ENCODE measurements around the gene PTPMT1. TPM values are rescaled to one million over a fixed set of nuclear protein-coding genes. Genes with fewer than 3 reads are reported as not detected.

PTPMT1 gene
- total and polyA plus RNA-seq, 2 experiments from 2014 or later: 106 to 109 TPM

GRCh38 chr11:47583844-47584243 is 18.4 kb downstream of the PTPMT1 start:
- Histone ChIP-seq H4K20me1 (replicated peaks; ENCODE audit: insufficient read depth) (peaks cover 10% of the 10 kb centered on the region; the same call in 1 of the 2 replicates), H2AFZ (no peak overlapping the region), H3K4me3 (no peak overlapping the region), H3K79me2 (replicated peaks; ENCODE audit: insufficient read depth) (peaks cover 20% of the 10 kb centered on the region), H3K4me1 (ENCODE audit: insufficient read depth) (no peaks in the 10 kb centered on the region; the same call in 1 of the 2 replicates), H3K27me3 (ENCODE audit: insufficient read depth) (peaks cover 2% of the 10 kb centered on the region), H3K27ac (ENCODE audit: low read depth) (no peak overlapping the region), H3K36me3 (ENCODE audit: insufficient read depth) (peaks cover 16% of the 10 kb centered on the region), H3K4me2 (no peak overlapping the region), H3K9me2 (ENCODE audit: insufficient read depth) (no peaks in the 10 kb centered on the region), H3F3A (replicated peaks; ENCODE audit: low read depth) (0 out of 2 replicates have a peak, but pooled peaks cover 3% of the 10 kb centered on the region)
- Mint-ChIP-seq H3K36me3 (ENCODE audit: low read depth) (peaks cover 60% of the 10 kb centered on the region), H3K27ac (peak overlapping the region; percentile 29; the same call in 1 of the 2 replicates), H3K4me1 (peaks cover 8% of the 10 kb centered on the region), H3K9me3 (peaks cover 3% of the 10 kb centered on the region; the same call in 1 of the 3 replicates), H3K4me3 (no peak overlapping the region), H3K27me3 (ENCODE audit: insufficient read depth, low read depth, poor library complexity) (peaks cover 12% of the 10 kb centered on the region)
- TF ChIP-seq CREB1 (CRISPR knock-in tag; IDR thresholded peaks at IDR 0.05; ENCODE audit: low read depth): no peak
- no peak for TF ChIP-seq ZNF331 (CRISPR knock-in tag; IDR thresholded peaks at IDR 0.05; ENCODE audit: low read depth)
- ATAC-seq: no peak
- no peak for DNase-seq (ENCODE audit: low spot score)

- no peak within 1 kb of the TSS for H3K27ac Mint-ChIP-seq
- H3K36me3 ChIP-seq (ENCODE audit: insufficient read depth): peaks cover 14% of the 10 kb centered on the region
- DNase-seq (ENCODE audit: low spot score) (no peak), ATAC-seq (no peak)
- H3K4me1 ChIP-seq (ENCODE audit: insufficient read depth): no peaks in the 10 kb centered on the region
- 0 out of 2 replicates have a peak, but pooled peaks cover 6% of the 10 kb centered on the region for H3K9me2 ChIP-seq (ENCODE audit: insufficient read depth)
- no peak within 1 kb of the TSS for H3K4me3 ChIP-seq
- peaks cover 21% of the 10 kb centered on the region for H3K27me3 Mint-ChIP-seq (ENCODE audit: insufficient read depth, low read depth, poor library complexity)
- no peaks in the 10 kb centered on the region for H3K79me2 ChIP-seq (replicated peaks; ENCODE audit: insufficient read depth)
- H3K27me3 ChIP-seq (ENCODE audit: insufficient read depth): peaks cover 20% of the 10 kb centered on the region
- H3K4me3 Mint-ChIP-seq: no peak within 1 kb of the TSS
- no peaks in the 10 kb centered on the region for H3K9me3 Mint-ChIP-seq
- H3K36me3 Mint-ChIP-seq (ENCODE audit: low read depth): peaks cover 42% of the 10 kb centered on the region
- peaks cover 3% of the 10 kb centered on the region; the same call in 1 of the 2 replicates for H4K20me1 ChIP-seq (replicated peaks; ENCODE audit: insufficient read depth)
- 0 out of 2 replicates have a peak, but pooled peaks cover 3% of the 10 kb centered on the region for H3F3A ChIP-seq (replicated peaks; ENCODE audit: low read depth)
- H3K4me1 Mint-ChIP-seq: no peaks in the 10 kb centered on the region; the same call in 2 of the 3 replicates
- no peak within 1 kb of the TSS for H2AFZ ChIP-seq
- H3K4me2 ChIP-seq: no peak within 1 kb of the TSS
- H3K27ac ChIP-seq (ENCODE audit: low read depth): no peak within 1 kb of the TSS
- TF ChIP-seq ETS1 (IDR thresholded peaks at IDR 0.05) (no peak), STAT1 (IDR thresholded peaks at IDR 0.05; ENCODE audit: unreplicated experiment) (no peak), CREB1 (CRISPR knock-in tag; IDR thresholded peaks at IDR 0.05; ENCODE audit: low read depth) (no peak), ZNF331 (CRISPR knock-in tag; IDR thresholded peaks at IDR 0.05; ENCODE audit: low read depth) (no peak), EZH2phosphoT487 (IDR thresholded peaks at IDR 0.05; ENCODE audit: unreplicated experiment) (no peak), CTCF (conservative IDR thresholded peaks at IDR 0.05; ENCODE audit: low read depth in 2 of 2) (no peak), ZNF462 (CRISPR knock-in tag; IDR thresholded peaks at IDR 0.05) (no peak), ZNF114 (CRISPR knock-in tag; IDR thresholded peaks at IDR 0.05) (no peak)
Observed at GRCh38 chr11:47586098-47586855, 20.9 kb downstream of the PTPMT1 start, which contains the start of gene FAM180B. FAM180B (plus strand) TSS chr11:47586678; CDS start chr11:47586769, 91 bp downstream.

Measured in GM23338 (cell line).